ENCODE measurements around the gene SPTBN1. TPM values are rescaled to one million over a fixed set of nuclear protein-coding genes. Genes with fewer than 3 reads are reported as not detected.

Gene SPTBN1
- polyA plus RNA-seq, 1 donor: 256 TPM

- DNase-seq (ENCODE audit: low read depth): no peak
These were observed 197.6 kb downstream of the SPTBN1 start for GRCh38 chr2:54653572-54654204.

DNA sequence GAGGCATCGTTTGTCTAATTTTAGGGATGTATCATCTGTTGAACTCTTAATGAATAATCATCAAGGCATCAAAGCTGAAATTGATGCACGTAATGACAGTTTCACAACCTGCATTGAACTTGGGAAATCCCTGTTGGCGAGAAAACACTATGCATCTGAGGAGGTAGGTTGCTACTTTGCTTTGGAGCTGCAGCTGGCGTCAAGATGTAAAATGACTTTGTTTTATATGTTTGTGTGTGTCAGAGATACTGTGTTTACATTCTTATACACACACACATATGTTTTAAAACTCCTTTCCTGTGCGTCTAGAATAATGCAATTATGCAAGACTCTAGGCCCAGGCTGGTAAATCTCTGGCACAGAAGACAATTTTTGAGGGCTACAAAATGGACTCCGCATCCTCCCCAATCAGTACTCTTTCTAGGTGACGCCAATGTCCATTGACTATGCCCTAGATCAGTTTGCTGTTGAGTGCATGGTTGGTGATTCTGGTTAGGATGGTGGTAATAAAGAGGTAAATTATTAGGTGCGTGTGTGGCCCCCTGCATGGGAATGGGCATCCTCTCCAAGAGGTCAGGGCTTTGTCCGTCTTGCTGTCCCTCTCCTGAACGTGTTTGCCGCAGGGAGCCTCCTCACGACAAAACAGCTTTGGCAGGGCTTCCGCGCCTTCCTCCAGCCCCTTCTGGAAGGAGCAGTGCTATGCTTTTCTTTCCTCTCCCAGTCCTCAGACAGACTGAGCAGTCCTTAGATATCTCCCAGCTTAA is 199.1 kb downstream of the SPTBN1 start:
- no peak for DNase-seq (ENCODE audit: low read depth)

GRCh38 chr2:54656863-54657262 is 200.7 kb downstream of the SPTBN1 start:
- no peak for DNase-seq (ENCODE audit: low read depth)

GRCh38 chr2:54657664-54658083 is 201.5 kb downstream of the SPTBN1 start:
- no peak for DNase-seq (ENCODE audit: low read depth)

- no peak for DNase-seq (ENCODE audit: low read depth)
These were observed 202.5 kb downstream of the SPTBN1 start for GRCh38 chr2:54658564-54659071.

- DNase-seq (ENCODE audit: low read depth): no peak
These were observed 203.4 kb downstream of the SPTBN1 start for GRCh38 chr2:54659527-54659926.

- no peak for DNase-seq (ENCODE audit: low read depth)
These were observed 204.6 kb downstream of the SPTBN1 start for GRCh38 chr2:54660752-54661151.

GRCh38 chr2:54663424-54664030 is 207.4 kb downstream of the SPTBN1 start:
- no peak for DNase-seq (ENCODE audit: low read depth)

GRCh38 chr2:54664238-54664786 is 208.2 kb downstream of the SPTBN1 start:
- DNase-seq (ENCODE audit: low read depth): no peak

DNA sequence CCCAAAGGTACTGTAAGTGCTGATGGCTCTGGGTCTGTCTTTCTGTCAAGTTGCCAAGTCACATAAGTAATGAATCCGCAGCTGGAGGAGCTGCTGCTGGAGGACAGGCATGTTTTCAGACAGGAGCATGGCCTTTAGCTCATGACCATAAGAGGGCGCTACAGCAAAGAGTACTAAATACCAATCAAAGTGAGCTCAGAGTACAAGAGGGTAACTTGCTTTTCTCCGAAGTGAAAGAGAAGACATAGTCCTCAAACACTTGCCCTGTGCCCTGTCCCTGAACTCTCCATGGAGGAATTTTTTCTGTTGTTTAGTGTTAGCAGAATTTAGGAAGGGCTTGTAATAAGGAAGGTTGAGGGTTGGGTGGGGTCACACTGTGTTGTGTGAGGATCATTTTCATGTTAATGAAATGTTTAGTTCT is 209.3 kb downstream of the SPTBN1 start:
- DNase-seq (ENCODE audit: low read depth): peak; percentile 41

- DNase-seq (ENCODE audit: low read depth): peak; percentile 73
These were observed 210.1 kb downstream of the SPTBN1 start for GRCh38 chr2:54666131-54666633.

- peak; percentile 44 for DNase-seq (ENCODE audit: low read depth)
These were observed 210.6 kb downstream of the SPTBN1 start for GRCh38 chr2:54666634-54667265.

GRCh38 chr2:54667266-54667639 is 211.1 kb downstream of the SPTBN1 start:
- no peak for DNase-seq (ENCODE audit: low read depth)

DNA sequence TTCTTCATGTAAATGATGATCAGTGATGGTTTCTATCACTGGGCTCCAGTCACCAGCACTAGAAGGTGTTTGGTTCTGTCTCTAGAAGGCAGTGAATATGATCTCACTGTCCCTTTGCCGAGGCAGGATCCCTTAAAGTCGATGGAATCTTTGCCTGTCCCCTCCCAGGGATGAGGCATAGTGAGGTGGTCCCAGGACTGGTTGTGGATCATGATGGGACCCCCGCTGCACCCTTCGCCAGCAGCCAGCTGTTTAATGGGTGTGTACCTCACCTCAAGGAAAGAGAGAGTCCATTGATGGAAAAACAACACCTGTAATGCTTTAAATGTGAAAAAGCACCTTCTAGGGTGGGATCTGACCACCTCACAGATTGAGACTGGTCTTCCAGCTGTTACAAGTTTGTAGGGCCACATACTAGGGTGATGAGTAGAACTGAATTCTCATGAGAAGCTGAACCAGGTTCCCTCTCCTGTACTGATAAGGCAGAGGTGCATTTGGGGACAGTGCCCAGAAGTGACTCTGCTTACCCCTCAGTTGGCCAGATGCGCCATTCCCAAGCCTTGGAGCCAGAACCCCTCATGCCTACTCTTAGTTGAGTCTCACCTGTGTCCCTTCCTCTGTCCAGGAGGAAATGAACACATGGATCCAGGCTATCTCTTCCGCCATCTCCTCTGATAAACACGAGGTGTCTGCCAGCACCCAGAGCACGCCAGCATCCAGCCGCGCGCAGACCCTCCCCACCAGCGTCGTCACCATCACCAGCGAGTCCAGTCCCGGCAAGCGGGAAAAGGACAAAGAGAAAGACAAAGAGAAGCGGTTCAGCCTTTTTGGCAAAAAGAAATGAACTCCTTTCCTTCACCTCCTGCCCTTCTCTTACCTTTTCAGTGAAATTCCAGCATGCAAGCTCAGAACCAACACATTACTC is 211.9 kb downstream of the SPTBN1 start:
- no peak for DNase-seq (ENCODE audit: low read depth)

- no peak for DNase-seq (ENCODE audit: low read depth)
These were observed 212.6 kb downstream of the SPTBN1 start for GRCh38 chr2:54668711-54669110.

- DNase-seq (ENCODE audit: low read depth): no peak
These were observed 213.8 kb downstream of the SPTBN1 start for GRCh38 chr2:54669677-54670484.

DNA sequence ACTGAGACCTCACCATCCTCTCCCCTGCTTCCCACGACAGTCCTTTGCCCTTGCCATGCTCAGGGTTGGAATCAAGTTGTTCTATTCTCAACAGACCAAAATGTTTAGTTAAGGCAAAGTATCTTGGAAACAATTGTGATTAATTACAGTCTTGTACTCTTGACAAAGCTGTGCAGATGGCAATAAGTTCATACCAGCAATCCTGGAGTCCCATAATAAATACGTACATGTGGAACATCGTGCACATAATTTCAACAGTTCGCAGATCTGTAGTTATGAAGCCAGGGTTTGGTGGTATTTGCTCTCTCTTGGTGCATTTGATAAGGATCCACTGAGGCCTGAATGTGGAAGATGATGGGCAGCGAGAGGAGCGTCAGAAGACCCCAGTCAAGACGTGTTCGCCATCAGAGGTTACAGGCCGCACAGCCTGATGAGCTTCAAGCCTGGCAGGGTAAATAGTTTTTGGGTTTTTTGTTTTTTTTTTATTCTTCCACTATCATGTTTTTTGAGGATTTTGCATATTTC is 214.4 kb downstream of the SPTBN1 start:
- no peak for DNase-seq (ENCODE audit: low read depth)

GRCh38 chr2:54671010-54671409 is 214.9 kb downstream of the SPTBN1 start:
- DNase-seq (ENCODE audit: low read depth): no peak

- DNase-seq (ENCODE audit: low read depth): no peak
These were observed 215.9 kb downstream of the SPTBN1 start for GRCh38 chr2:54671875-54672589.

All from forelimb muscle (tissue), 1 donor.